Panc1 (cell line): Measurements from ENCODE around the gene CSKMT. TPM values are rescaled to one million over a fixed set of nuclear protein-coding genes. Genes with fewer than 3 reads are reported as not detected.

Experiments used
- ATAC-seq: fragments of 200-7000 bp; cut with Tn5 transposase; 2 replicates; pipeline ENCODE4 v1.9.1; 2020; ENCODE audit warnings: mild to moderate bottlenecking, moderate library complexity
- BruUV-seq: library from RNA; stranded (reverse); fragments of 400-500 nt; replicated peaks from 2 replicates; lab custom pipeline; 2021; lab: Mats Ljungman, UMichigan
- CTCF ChIA-PET: fragments of 300-600 bp; sonication (Branson Sonifier 250); formaldehyde crosslinking; loops from one replicate; lab custom pipeline; 2022; ENCODE audit warnings: antibody characterized with exemption; lab: Charles Lee
- POLR2A ChIA-PET: fragments of 300-600 bp; sonication (Branson Sonifier 250); formaldehyde crosslinking; loops from one replicate; lab custom pipeline; 2022; ENCODE audit warnings: antibody characterized with exemption; lab: Charles Lee
- DNase-seq: peaks from one replicate; pipeline ENCODE4 v3.0.0-alpha.2; 2010; ENCODE audit warnings: low read depth, low spot score
- H3K27ac ChIP-seq: 2 replicates; pipeline ENCODE4 v1.5.1; 2011; ENCODE audit warnings: mild to moderate bottlenecking, low read length, inconsistent platforms
- H3K27me3 ChIP-seq: fragments of 200-500 bp; sonication (Bioruptor generic); 2 replicates; pipeline ENCODE4 v1.6.0; 2014; ENCODE audit warnings: low read length, inconsistent platforms; ENCODE audit not compliant: control insufficient read depth, insufficient read depth
- H3K36me3 ChIP-seq: fragments of 200-500 bp; sonication (Bioruptor generic); 2 replicates; pipeline ENCODE4 v1.5.1; 2014; ENCODE audit warnings: inconsistent platforms, mild to moderate bottlenecking, low read length, moderate library complexity; ENCODE audit not compliant: control insufficient read depth, insufficient read depth
- H3K4me1 ChIP-seq: 2 replicates; pipeline ENCODE4 v1.5.1; 2011; ENCODE audit warnings: inconsistent platforms, mild to moderate bottlenecking, low read length, moderate library complexity; ENCODE audit not compliant: control insufficient read depth, insufficient read depth
- H3K4me3 ChIP-seq, 2 experiments: 2 replicates each; pipeline ENCODE4 v1.5.1; 2011 to 2012; ENCODE audit warnings: low read depth in 2 of 2, low read length in 2 of 2, mild to moderate bottlenecking in 2 of 2, inconsistent platforms in 1 of 2, moderate library complexity in 1 of 2
- H3K9me3 ChIP-seq: fragments of 200-500 bp; sonication (Bioruptor generic); 2 replicates; pipeline ENCODE4 v1.5.1; 2014; ENCODE audit warnings: low read depth, mild to moderate bottlenecking, inconsistent platforms, low read length, moderate library complexity; ENCODE audit not compliant: control insufficient read depth, insufficient read depth
- CTCF ChIP-seq: fragments of 450-650 bp; IDR thresholded peaks from 2 replicates; pipeline ENCODE4 v1.5.1; 2017; ENCODE audit warnings: mild to moderate bottlenecking
- POLR2AphosphoS5 ChIP-seq: IDR thresholded peaks from 2 replicates; pipeline ENCODE4 v1.6.1; 2012; ENCODE audit warnings: mild to moderate bottlenecking, low read depth, low read length, moderate library complexity
- REST ChIP-seq, 2 experiments: IDR thresholded peaks; 2 replicates each; pipeline ENCODE4 v1.6.1; 2011 to 2012; ENCODE audit warnings: low read depth in 2 of 2, control low read depth in 1 of 2, low read length in 1 of 2, mild to moderate bottlenecking in 1 of 2, moderate library complexity in 1 of 2; ENCODE audit not compliant: insufficient read depth in 1 of 2
- SIN3A ChIP-seq: IDR thresholded peaks from 2 replicates; pipeline ENCODE4 v1.6.1; 2012; ENCODE audit warnings: low read depth, mild to moderate bottlenecking, low read length, moderate library complexity, borderline replicate concordance; ENCODE audit not compliant: insufficient read depth
- TCF7L2 ChIP-seq: IDR thresholded peaks from 2 replicates; pipeline ENCODE4 v1.6.1; 2011; ENCODE audit warnings: mild to moderate bottlenecking, low read depth, low read length, inconsistent platforms
- in situ Hi-C: cut with HindIII; loops from 2 replicates; pipeline ENCODE4 v1.10.0; 2016; ENCODE audit warnings: low sequenced_read_pairs, low pct_unique_long_range_greater_than_20kb
- intact Hi-C: fragments of 100-400 bp; cut with micrococcal nuclease; formaldehyde crosslinking; loops from one replicate; pipeline ENCODE4 v1.10.0; 2022; ENCODE audit not compliant: unreplicated experiment
- total RNA-seq: library from RNA; stranded (reverse); gene quantifications from one replicate; pipeline ENCODE4 v1.2.1, GENCODE V29; 2021; ENCODE audit not compliant: unreplicated experiment

Gene CSKMT
- total RNA-seq, 1 experiment from 2014 or later = 36.9 TPM

- in situ Hi-C loops (no loop called here), intact Hi-C loops (no loop called here)
- ChIA-PET POLR2A (interaction anchor here (0.6 kb wide), 1 partner anchor 95 kb away, joined by 3 read pairs; no protein-coding TSS in a partner anchor), CTCF (interaction anchor here (0.6 kb wide), 1 partner anchor 106 kb away, joined by 3 read pairs; the partner anchor contains the start of gene ZBTB3)
- Histone ChIP-seq H3K36me3 (0 out of 2 replicates have a peak, but pooled peaks cover 2% of the 10 kb centered on the region), H3K27ac (no peak overlapping the region; the same call in 1 of the 2 replicates), H3K9me3 (no peaks in the 10 kb centered on the region), H3K27me3 (no peaks in the 10 kb centered on the region), H3K4me1 (peaks cover 21% of the 10 kb centered on the region), H3K4me3 (no peak overlapping the region)
- no TSS peak for BruUV-seq
- TF ChIP-seq SIN3A (no peak), POLR2AphosphoS5 (no peak), CTCF (no peak), TCF7L2 (no peak), REST (IDR thresholded peaks at IDR 0.05; ENCODE audit: insufficient read depth in 1 of 2, low read depth in 2 of 2, low read length in 1 of 2) (no peak)
- ATAC-seq (no peak), DNase-seq (no peak)
These were observed 17.5 kb upstream of the CSKMT start for GRCh38 chr11:62647609-62648005.

DNA sequence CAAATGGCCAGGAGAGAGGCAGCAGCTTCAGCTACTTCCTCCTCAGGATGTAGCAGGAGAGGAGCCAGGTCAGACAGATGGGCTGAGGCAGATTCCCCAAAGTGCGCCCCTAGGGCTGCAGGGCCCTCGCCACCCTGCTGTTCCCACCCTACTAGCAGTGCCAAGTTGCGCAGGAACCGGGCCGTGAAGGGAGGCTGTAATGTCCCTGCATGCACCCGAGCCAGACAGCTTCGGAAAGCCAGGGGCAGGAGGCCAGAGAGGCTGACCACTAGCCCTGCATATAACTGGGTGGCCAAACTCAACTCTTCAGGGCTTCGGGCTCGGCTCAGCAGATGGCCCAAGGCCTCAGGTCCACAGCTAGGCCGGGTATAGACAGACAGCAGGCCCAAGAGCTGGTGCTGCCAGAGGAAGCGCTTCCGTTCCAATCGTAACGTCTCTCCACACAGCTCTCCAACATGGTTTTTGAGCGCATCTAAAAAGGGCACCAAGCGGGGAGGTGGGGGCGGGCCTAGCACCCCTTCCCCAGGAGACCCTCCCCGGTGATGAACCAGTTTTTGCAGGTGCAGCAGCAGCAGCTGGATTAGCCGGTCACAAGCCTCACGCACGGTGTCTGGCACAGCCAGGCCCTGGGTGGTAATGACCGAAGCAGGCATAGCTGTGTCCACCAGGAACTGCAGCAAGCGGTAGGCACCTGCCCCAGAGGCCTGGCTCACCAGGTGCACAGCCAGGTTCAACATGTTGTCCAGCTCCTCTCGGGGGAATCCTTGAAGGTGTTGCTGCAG is 16.7 kb upstream of the CSKMT start:
- Histone ChIP-seq H3K9me3 (no peaks in the 10 kb centered on the region), H3K4me1 (peaks cover 18% of the 10 kb centered on the region), H3K27ac (no peak overlapping the region; the same call in 1 of the 2 replicates), H3K36me3 (0 out of 2 replicates have a peak, but pooled peaks cover 5% of the 10 kb centered on the region), H3K27me3 (no peaks in the 10 kb centered on the region), H3K4me3 (no peak overlapping the region)
- CTCF ChIA-PET = interaction anchor here (0.6 kb wide), 1 partner anchor 105 kb away, joined by 3 read pairs; the partner anchor contains the start of gene ZBTB3
- POLR2A ChIA-PET = interaction anchor here (0.6 to 0.8 kb wide), 3 partner anchors 16 to 95 kb away, joined by 3 to 20 read pairs (median 4); partner anchors contain the start of genes C11orf98 and CSKMT
- in situ Hi-C loops = no loop called here
- ATAC-seq = no peak
- DNase-seq = no peak
- no peak for TF ChIP-seq POLR2AphosphoS5
- intact Hi-C loops = no loop called here
- BruUV-seq = no TSS peak
